Endothelial cell of umbilical vein (primary cell): ENCODE measurements around the gene PIP4K2B. TPM values are rescaled to one million over a fixed set of nuclear protein-coding genes. Genes with fewer than 3 reads are reported as not detected.

ENCODE experiments used
- BruUV-seq: library from RNA; stranded (reverse); fragments of 400-500 nt; replicated peaks from 2 replicates; lab custom pipeline; 2021; lab: Mats Ljungman, UMichigan
- CTCF ChIA-PET: fragments of 300-600, 350-600 bp; sonication (Branson Sonifier 250); formaldehyde crosslinking; loops from one replicate; lab custom pipeline; 2021; ENCODE audit warnings: antibody characterized with exemption, inconsistent platforms; lab: Charles Lee
- POLR2A ChIA-PET: fragments of 300-600, 350-600 bp; sonication (Branson Sonifier 250); formaldehyde crosslinking; loops from one replicate; lab custom pipeline; 2021; ENCODE audit warnings: antibody characterized with exemption, inconsistent platforms; lab: Charles Lee
- DNase-seq: peaks from one replicate; pipeline ENCODE4 v3.0.0-alpha.2; 2011; ENCODE audit warnings: low read depth, low spot score
- FAIRE-seq: peaks from 2 replicates; lab custom pipeline; 2011; peaks lifted over from hg19 to GRCh38; lab: Jason Lieb, UNC
- H2AFZ ChIP-seq: 2 replicates; pipeline ENCODE4 v1.6.0; 2012; ENCODE audit warnings: low read depth, low read length, control low read depth, inconsistent platforms
- H3K27ac ChIP-seq: 2 replicates; pipeline ENCODE4 v1.5.1; 2011; ENCODE audit warnings: low read depth, mild to moderate bottlenecking, control low read depth, low read length, moderate library complexity; ENCODE audit not compliant: insufficient read depth
- H3K27me3 ChIP-seq, 2 experiments: 2 replicates each; pipeline versions ENCODE4 v1.6.0 to v1.6.1; 2011; ENCODE audit warnings: low read length in 2 of 2, mixed read lengths in 1 of 2; ENCODE audit not compliant: control insufficient read depth in 2 of 2, insufficient read depth in 2 of 2
- H3K36me3 ChIP-seq, 2 experiments: 2 replicates in 1 of 2; 3 replicates in 1 of 2; pipeline ENCODE4 v1.5.1; 2011; ENCODE audit warnings: low read length in 2 of 2, mild to moderate bottlenecking in 1 of 2, moderate library complexity in 1 of 2; ENCODE audit not compliant: control insufficient read depth in 2 of 2, insufficient read depth in 2 of 2; ENCODE audit errors: extremely low read depth in 1 of 2
- H3K4me1 ChIP-seq: 3 replicates; pipeline ENCODE4 v1.5.1; 2011; ENCODE audit warnings: mild to moderate bottlenecking, low read length; ENCODE audit not compliant: control insufficient read depth, insufficient read depth; ENCODE audit errors: extremely low read depth
- H3K4me2 ChIP-seq: 2 replicates; pipeline ENCODE4 v1.6.1; 2011; ENCODE audit warnings: low read length, control low read depth, mixed read lengths; ENCODE audit not compliant: insufficient read depth
- H3K4me3 ChIP-seq, 3 experiments: fragments of 200-600 bp in 1 of 3; sonication (generic), shearing (Covaris generic) in 1 of 3; replicated peaks in 1 of 3; 2 replicates each; pipeline ENCODE4 v1.5.1; 2011 to 2016; ENCODE audit warnings: control low read depth in 3 of 3, low read length in 3 of 3, mild to moderate bottlenecking in 2 of 3, inconsistent platforms in 1 of 3, low read depth in 1 of 3, moderate library complexity in 1 of 3; ENCODE audit not compliant: insufficient read depth in 1 of 3
- H3K79me2 ChIP-seq: 2 replicates; pipeline ENCODE4 v1.6.0; 2012; ENCODE audit warnings: low read length, inconsistent platforms; ENCODE audit not compliant: control insufficient read depth, insufficient read depth
- H3K9ac ChIP-seq: replicated peaks from 2 replicates; pipeline ENCODE3; 2011; ENCODE audit warnings: low read length, control low read depth; ENCODE audit not compliant: insufficient read depth; ENCODE audit errors: extremely low read depth
- H3K9me1 ChIP-seq: replicated peaks from 3 replicates; pipeline ENCODE4 v1.6.0; 2011; ENCODE audit warnings: mild to moderate bottlenecking, low read length; ENCODE audit not compliant: control insufficient read depth, insufficient read depth; ENCODE audit errors: extremely low read depth
- H3K9me3 ChIP-seq: replicated peaks from 2 replicates; pipeline ENCODE4 v1.5.1; 2012; ENCODE audit warnings: low read length, inconsistent platforms; ENCODE audit not compliant: control insufficient read depth, insufficient read depth
- H4K20me1 ChIP-seq: replicated peaks from 2 replicates; pipeline ENCODE3; 2011; ENCODE audit warnings: mild to moderate bottlenecking, low read length; ENCODE audit not compliant: control insufficient read depth, insufficient read depth; ENCODE audit errors: extremely low read depth
- CTCF ChIP-seq, 2 donors: IDR thresholded peaks; 1 replicate in 1 of 2; 2 replicates in 1 of 2; pipeline ENCODE4 v1.5.1; 2011; ENCODE audit warnings: low read length in 2 of 2, mild to moderate bottlenecking in 2 of 2, moderate library complexity in 2 of 2, control low read depth in 1 of 2, inconsistent platforms in 1 of 2, low read depth in 1 of 2; ENCODE audit not compliant: insufficient read depth in 1 of 2; ENCODE audit errors: extremely low read depth in 1 of 2
- EZH2 ChIP-seq: IDR thresholded peaks from 2 replicates; pipeline ENCODE4 v1.6.1; 2012; ENCODE audit warnings: borderline replicate concordance, low read depth, mild to moderate bottlenecking, moderate library complexity, low read length, inconsistent platforms; ENCODE audit not compliant: severe bottlenecking
- FOS ChIP-seq: IDR thresholded peaks from 2 replicates; pipeline ENCODE4 v1.6.1; 2011; ENCODE audit warnings: mild to moderate bottlenecking, low read length, moderate library complexity, borderline replicate concordance; ENCODE audit not compliant: insufficient read depth
- GATA2 ChIP-seq: IDR thresholded peaks from 2 replicates; pipeline ENCODE4 v1.7.0; 2011; ENCODE audit warnings: low read depth, mild to moderate bottlenecking, moderate library complexity, mixed read lengths, low read length; ENCODE audit not compliant: insufficient read length, insufficient read depth
- JUN ChIP-seq: IDR thresholded peaks from 2 replicates; pipeline ENCODE4 v1.6.1; 2011; ENCODE audit warnings: borderline replicate concordance, low read depth; ENCODE audit not compliant: insufficient read length, insufficient read depth
- MAX ChIP-seq: IDR thresholded peaks from 2 replicates; pipeline ENCODE4 v1.6.1; 2011; ENCODE audit not compliant: insufficient read depth, insufficient read length
- MYC ChIP-seq: IDR thresholded peaks from one replicate; pipeline ENCODE4 v1.6.1; 2011; ENCODE audit warnings: mild to moderate bottlenecking, low read depth, low read length
- POLR2A ChIP-seq: IDR thresholded peaks from 2 replicates; pipeline ENCODE4 v1.6.1; 2012; ENCODE audit warnings: low read depth, mild to moderate bottlenecking, control low read depth, low read length
- POLR2AphosphoS5 ChIP-seq: IDR thresholded peaks from 2 replicates; pipeline ENCODE4 v1.6.1; 2012; ENCODE audit warnings: low read depth, mild to moderate bottlenecking, control low read depth, low read length, moderate library complexity; ENCODE audit not compliant: insufficient read depth
- dilution Hi-C: fragments of 300-500 bp; cut with MboI; formaldehyde crosslinking; loops from one replicate; pipeline ENCODE4 v1.15.0; 2019; ENCODE audit warnings: low sequenced_read_pairs; ENCODE audit not compliant: extremely low pct_ligation_motif_present
- intact Hi-C: fragments of 100-400 bp; cut with micrococcal nuclease; formaldehyde crosslinking; loops from one replicate; pipeline ENCODE4 v1.10.0; 2022
- polyA plus RNA-seq, 4 experiments: library from polyadenylated mRNA; depleted of rRNA in 3 of 4; stranded (reverse) in 3 of 4; unstranded in 1 of 4; fragments of >200 nt; gene quantifications; 2 replicates each; pipeline versions ENCODE4 v1.2.1 to v1.2.3, GENCODE V29; 2011 to 2012; ENCODE audit warnings: missing spikeins in 1 of 4
- total RNA-seq: library from RNA; stranded (reverse); gene quantifications from 2 replicates; pipeline ENCODE4 v1.2.3, GENCODE V29; 2021

Gene PIP4K2B
- total and polyA plus RNA-seq, 2 donors (not counting 3 experiments of a cell fraction or from before 2014, with no cell fraction given), result 23.1 to 48.8 TPM

- Histone ChIP-seq H3K4me3 (no peak overlapping the region), H3K9me1 (no peaks in the 10 kb centered on the region), H3K79me2 (no peaks in the 10 kb centered on the region), H3K9me3 (no peaks in the 10 kb centered on the region), H3K27me3 (no peaks in the 10 kb centered on the region), H3K27ac (no peak overlapping the region), H3K4me1 (peaks cover 3% of the 10 kb centered on the region), H4K20me1 (no peaks in the 10 kb centered on the region), H2AFZ (no peak overlapping the region), H3K4me2 (no peak overlapping the region), H3K36me3 (peaks cover 5 to 35% of the 10 kb centered on the region in 2 experiments), H3K9ac (no peak overlapping the region)
- DNase-seq (no peak), FAIRE-seq (no peak)
- intact Hi-C loops, result no loop called here
- ChIA-PET CTCF (no interaction called here), POLR2A (no interaction called here)
- BruUV-seq, result no TSS peak
- TF ChIP-seq CTCF (IDR thresholded peaks at IDR 0.05; ENCODE audit: extremely low read depth in 1 of 2, insufficient read depth in 1 of 2, low read depth in 1 of 2, low read length in 2 of 2), result no peak
- no peak for TF ChIP-seq MAX
- no peak for TF ChIP-seq JUN
- TF ChIP-seq MYC, result no peak
- no peak for TF ChIP-seq GATA2
- TF ChIP-seq POLR2AphosphoS5, result no peak
- no peak for TF ChIP-seq POLR2A
- TF ChIP-seq EZH2, result no peak
- TF ChIP-seq FOS, result no peak
- dilution Hi-C loops, result no loop called here
Measured at GRCh38 chr17:38720941-38721340, 78.4 kb downstream of the PIP4K2B start.
